GM18507 (cell line): ENCODE results near the gene ZMYND19.
"Not testable (repeated sequence)": the region's sequence is repeated elsewhere in the genome, so short reads cannot be mapped to it uniquely, and the experiment has no call there.

ENCODE experiments used
- DNase-seq: peaks from one replicate; pipeline ENCODE4 v3.0.0; 2011; ENCODE audit warnings: low read depth; ENCODE audit not compliant: insufficient read length; ENCODE audit errors: extremely low spot score
- FAIRE-seq: peaks from 2 replicates; lab custom pipeline; 2011; peaks lifted over from hg19 to GRCh38; lab: Jason Lieb, UNC

Gene ZMYND19

GRCh38 chr9:137615387-137615871 is 25.1 kb upstream of the ZMYND19 start:
- no peak for FAIRE-seq
- no peak for DNase-seq

GRCh38 chr9:137614631-137615386 is 24.5 kb upstream of the ZMYND19 start:
- FAIRE-seq (no peak), DNase-seq (no peak)

- FAIRE-seq (no peak), DNase-seq (no peak)
These were observed 23.6 kb upstream of the ZMYND19 start for GRCh38 chr9:137613738-137614523.

GRCh38 chr9:137613259-137613658 is 22.9 kb upstream of the ZMYND19 start:
- no peak for FAIRE-seq
- no peak for DNase-seq

GRCh38 chr9:137612741-137613142 is 22.4 kb upstream of the ZMYND19 start:
- FAIRE-seq, result no peak

GRCh38 chr9:137611623-137612609 is 21.6 kb upstream of the ZMYND19 start:
- FAIRE-seq (no peak), DNase-seq (no peak)

More at GRCh38 chr9:137612741-137613142, 22.4 kb upstream of the ZMYND19 start:
- DNase-seq, result no peak

GRCh38 chr9:137610944-137611343 is 20.6 kb upstream of the ZMYND19 start:
- DNase-seq (no peak), FAIRE-seq (no peak)

- FAIRE-seq (no peak), DNase-seq (no peak)
These were observed 17.0 kb upstream of the ZMYND19 start for GRCh38 chr9:137607141-137607857.

GRCh38 chr9:137606734-137607138 is 16.4 kb upstream of the ZMYND19 start:
- no peak for FAIRE-seq
- no peak for DNase-seq

GRCh38 chr9:137606005-137606621 is 15.8 kb upstream of the ZMYND19 start:
- FAIRE-seq, result no peak
- no peak for DNase-seq

- peak; percentile 91 for DNase-seq
- peak; percentile 93 for FAIRE-seq
These were observed 15.1 kb upstream of the ZMYND19 start, which contains the start of gene ARRDC1 for GRCh38 chr9:137605121-137606004. Gene ARRDC1 (plus strand): TSS chr9:137605686. CDS start chr9:137605718, 32 bp downstream.

GRCh38 chr9:137604345-137605086 is 14.2 kb upstream of the ZMYND19 start:
- no peak for FAIRE-seq
- DNase-seq, result no peak

- FAIRE-seq, result no peak
- DNase-seq, result no peak
These were observed 13.6 kb upstream of the ZMYND19 start for GRCh38 chr9:137603879-137604278.

GRCh38 chr9:137602661-137603060 is 12.3 kb upstream of the ZMYND19 start:
- no peak for DNase-seq
- no peak for FAIRE-seq

GRCh38 chr9:137598943-137599342 is 8.6 kb upstream of the ZMYND19 start:
- no peak for FAIRE-seq
- no peak for DNase-seq

- DNase-seq, FAIRE-seq: not testable (repeated sequence)
These were observed 6.3 kb upstream of the ZMYND19 start for GRCh38 chr9:137596577-137596976.

GRCh38 chr9:137593176-137593575 is 2.9 kb upstream of the ZMYND19 start:
- no peak for DNase-seq

More at GRCh38 chr9:137593176-137593575, 2.9 kb upstream of the ZMYND19 start:
- FAIRE-seq, result no peak
